HG03039 (cell line): ENCODE data around the gene SLC29A4.
"Not testable (repeated sequence)": the region's sequence is repeated elsewhere in the genome, so short reads cannot be mapped to it uniquely, and the experiment has no call there.

Experiments used
- ATAC-seq: cut with Tn5 transposase; IDR thresholded peaks from one replicate; pipeline ENCODE4 v1.9.1; 2021; ENCODE audit warnings: mild to moderate bottlenecking, moderate library complexity; ENCODE audit not compliant: unreplicated experiment

Gene SLC29A4

GRCh38 chr7:5295039-5296014 lies 12.6 kb downstream of the SLC29A4 start:
- no peak for ATAC-seq

- no peak for ATAC-seq
Observed at GRCh38 chr7:5296015-5296610, 13.4 kb downstream of the SLC29A4 start.

- no peak for ATAC-seq
Observed at GRCh38 chr7:5296611-5297226, 14.0 kb downstream of the SLC29A4 start.

GRCh38 chr7:5300366-5300765 lies 17.6 kb downstream of the SLC29A4 start:
- ATAC-seq = no peak

- no peak for ATAC-seq
Observed at GRCh38 chr7:5302577-5302976, 19.8 kb downstream of the SLC29A4 start.

- ATAC-seq = no peak
Observed at GRCh38 chr7:5303061-5303460, 20.3 kb downstream of the SLC29A4 start.

- ATAC-seq = no peak
Observed at GRCh38 chr7:5303591-5304505, 21.1 kb downstream of the SLC29A4 start.

- not testable (repeated sequence) for ATAC-seq
Observed at GRCh38 chr7:5305050-5305449, 22.3 kb downstream of the SLC29A4 start.

- ATAC-seq = not testable (repeated sequence)
Observed at GRCh38 chr7:5307221-5308142, 24.7 kb downstream of the SLC29A4 start.

GRCh38 chr7:5309146-5309545 lies 26.4 kb downstream of the SLC29A4 start:
- no peak for ATAC-seq

GRCh38 chr7:5310822-5311405 lies 28.2 kb downstream of the SLC29A4 start:
- ATAC-seq = no peak

- ATAC-seq = not testable (repeated sequence)
Observed at GRCh38 chr7:5312276-5313070, 29.7 kb downstream of the SLC29A4 start.

GRCh38 chr7:5313076-5313885 lies 30.5 kb downstream of the SLC29A4 start:
- not testable (repeated sequence) for ATAC-seq

- ATAC-seq = no peak
Observed at GRCh38 chr7:5314864-5315263, 32.1 kb downstream of the SLC29A4 start.

GRCh38 chr7:5315761-5316160 lies 33.0 kb downstream of the SLC29A4 start:
- no peak for ATAC-seq

GRCh38 chr7:5318613-5319012 lies 35.9 kb downstream of the SLC29A4 start:
- ATAC-seq = not testable (repeated sequence)

- no peak for ATAC-seq
Observed at GRCh38 chr7:5320391-5320790, 37.6 kb downstream of the SLC29A4 start.
